ENCODE data around the gene EDEM3. TPM values are rescaled to one million over a fixed set of nuclear protein-coding genes. Genes with fewer than 3 reads are reported as not detected.

The EDEM3 gene
- total and polyA plus RNA-seq, 9 of the 15 experiments (the other 6 are each of a cell fraction or from before 2014, with no cell fraction given) = 15.8 to 46.6 (median 28.0) TPM

GRCh38 chr1:184770181-184770979, 15.7 kb upstream of the EDEM3 start (continued):
- TF ChIP-seq ZBTB40 (IDR thresholded peaks at IDR 0.05) = 0 out of 2 replicates have a peak, but pooled peaks have one; percentile 38
- TF ChIP-seq ZBTB40 (CRISPR knock-in tag; IDR thresholded peaks at IDR 0.05) = no peak
- TF ChIP-seq ZNF583 (CRISPR knock-in tag; IDR thresholded peaks at IDR 0.05) = no peak
- no peak for TF ChIP-seq MBD2 (IDR thresholded peaks at IDR 0.05; ENCODE audit: borderline replicate concordance, low read depth)
- TF ChIP-seq RREB1 (CRISPR knock-in tag; IDR thresholded peaks at IDR 0.05) = no peak
- TF ChIP-seq ZC3H8 (IDR thresholded peaks at IDR 0.05) = peak; percentile 45; the same call in 1 of the 2 replicates
- 0 out of 2 replicates have a peak, but pooled peaks have one; percentile 8 for TF ChIP-seq FOXM1 (IDR thresholded peaks at IDR 0.05; ENCODE audit: low read depth)
- no peak for TF ChIP-seq FOXM1 (CRISPR knock-in tag; IDR thresholded peaks at IDR 0.05; ENCODE audit: low read depth)
- TF ChIP-seq ARID1B (IDR thresholded peaks at IDR 0.05) = peak; percentile 55
- TF ChIP-seq MLLT1 (IDR thresholded peaks at IDR 0.05) = peak; percentile 50 to 51; a peak in 2 of 4 replicates
- TF ChIP-seq LARP7 (IDR thresholded peaks at IDR 0.05) = 0 out of 2 replicates have a peak, but pooled peaks have one; percentile 58
- no peak for TF ChIP-seq CAMTA2 (CRISPR knock-in tag; conservative IDR thresholded peaks at IDR 0.05)

Measured in K562 (cell line).